Hair follicle dermal papilla cell (primary cell): ENCODE results near the gene NRP1. TPM values are rescaled to one million over a fixed set of nuclear protein-coding genes. Genes with fewer than 3 reads are reported as not detected.

ENCODE experiments used
- small RNA-seq: library from RNA; depleted of rRNA; stranded (forward); fragments of <200 nt; gene quantifications from one replicate; pipeline ENCODE3, GENCODE V24; 2012
- total RNA-seq: library from RNA; depleted of rRNA; stranded (reverse); fragments of >200 nt; gene quantifications from 2 replicates; pipeline ENCODE4 v1.2.3, GENCODE V29; 2012

NRP1 gene
- total RNA-seq, result 364 and 474 TPM in 2 replicates

GRCh38 chr10:33334153-33334804, at the start of gene NRP1:
NRP1 (minus strand) TSS chr10:33334667; CDS start chr10:33334382, 285 bp downstream.

Small RNAs within 50 kb of the gene (small RNA-seq; reads per million reads assigned to genes)
- gene AL353600.1, result not detected
- not detected for gene RN7SL398P
